HG02884 (cell line): ENCODE results near the gene DUOXA2.
"Not testable (repeated sequence)": the region's sequence is repeated elsewhere in the genome, so short reads cannot be mapped to it uniquely, and the experiment has no call there.

Experiments used
- ATAC-seq: cut with Tn5 transposase; IDR thresholded peaks from one replicate; pipeline ENCODE4 v1.9.1; 2021; ENCODE audit warnings: mild to moderate bottlenecking, moderate library complexity; ENCODE audit not compliant: unreplicated experiment

The DUOXA2 gene

GRCh38 chr15:45134682-45135604, 20.8 kb downstream of the DUOXA2 start:
- ATAC-seq = no peak

DNA sequence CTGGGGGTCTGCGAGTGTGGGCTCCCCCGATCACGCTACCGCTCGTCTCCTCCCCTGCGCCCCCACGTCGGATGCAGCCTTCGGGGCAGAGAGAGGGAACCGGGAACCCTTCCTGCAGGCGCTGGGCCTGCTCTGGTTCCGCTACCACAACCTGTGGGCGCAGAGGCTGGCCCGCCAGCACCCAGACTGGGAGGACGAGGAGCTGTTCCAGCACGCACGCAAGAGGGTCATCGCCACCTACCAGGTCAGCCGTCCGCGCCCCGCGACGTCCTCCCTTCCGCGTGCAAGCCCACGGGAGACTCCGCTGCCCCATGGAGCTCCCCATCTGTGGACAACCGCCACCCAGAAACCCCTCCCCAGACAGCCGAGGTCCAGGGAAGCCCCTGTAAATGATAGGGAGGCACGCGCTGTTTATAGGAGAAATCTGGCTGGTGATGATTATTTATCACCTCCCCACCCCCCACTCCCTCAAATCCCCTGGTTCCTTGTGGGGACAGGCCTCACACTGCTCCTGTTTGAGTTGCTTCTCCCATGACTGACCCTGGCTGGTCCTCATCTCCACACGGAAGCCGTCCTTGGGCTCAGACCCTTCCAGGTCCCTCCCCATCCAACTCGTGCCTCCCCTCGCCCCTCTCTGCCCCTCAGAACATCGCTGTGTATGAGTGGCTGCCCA, 21.7 kb downstream of the DUOXA2 start:
- ATAC-seq = not testable (repeated sequence)

GRCh38 chr15:45136378-45136764, 22.2 kb downstream of the DUOXA2 start:
- ATAC-seq = no peak

DNA sequence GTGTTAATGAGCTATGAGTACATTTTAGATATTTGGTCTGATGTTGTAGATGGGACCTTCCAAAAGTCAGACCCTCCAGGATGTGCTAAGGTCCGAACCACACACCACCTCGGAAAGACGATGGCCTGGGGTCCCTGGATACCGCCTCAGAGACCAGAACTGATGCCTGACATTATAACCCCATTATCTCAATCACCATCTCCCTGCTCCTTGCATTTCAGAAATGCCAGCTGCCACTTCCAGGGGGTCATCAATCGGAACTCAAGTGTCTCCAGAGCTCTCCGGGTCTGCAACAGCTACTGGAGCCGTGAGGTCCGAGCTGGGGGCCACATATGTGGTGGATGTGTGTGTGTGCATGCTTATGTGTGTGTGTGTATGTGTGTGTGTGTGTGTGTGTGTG, 23.6 kb downstream of the DUOXA2 start:
- no peak for ATAC-seq

DNA sequence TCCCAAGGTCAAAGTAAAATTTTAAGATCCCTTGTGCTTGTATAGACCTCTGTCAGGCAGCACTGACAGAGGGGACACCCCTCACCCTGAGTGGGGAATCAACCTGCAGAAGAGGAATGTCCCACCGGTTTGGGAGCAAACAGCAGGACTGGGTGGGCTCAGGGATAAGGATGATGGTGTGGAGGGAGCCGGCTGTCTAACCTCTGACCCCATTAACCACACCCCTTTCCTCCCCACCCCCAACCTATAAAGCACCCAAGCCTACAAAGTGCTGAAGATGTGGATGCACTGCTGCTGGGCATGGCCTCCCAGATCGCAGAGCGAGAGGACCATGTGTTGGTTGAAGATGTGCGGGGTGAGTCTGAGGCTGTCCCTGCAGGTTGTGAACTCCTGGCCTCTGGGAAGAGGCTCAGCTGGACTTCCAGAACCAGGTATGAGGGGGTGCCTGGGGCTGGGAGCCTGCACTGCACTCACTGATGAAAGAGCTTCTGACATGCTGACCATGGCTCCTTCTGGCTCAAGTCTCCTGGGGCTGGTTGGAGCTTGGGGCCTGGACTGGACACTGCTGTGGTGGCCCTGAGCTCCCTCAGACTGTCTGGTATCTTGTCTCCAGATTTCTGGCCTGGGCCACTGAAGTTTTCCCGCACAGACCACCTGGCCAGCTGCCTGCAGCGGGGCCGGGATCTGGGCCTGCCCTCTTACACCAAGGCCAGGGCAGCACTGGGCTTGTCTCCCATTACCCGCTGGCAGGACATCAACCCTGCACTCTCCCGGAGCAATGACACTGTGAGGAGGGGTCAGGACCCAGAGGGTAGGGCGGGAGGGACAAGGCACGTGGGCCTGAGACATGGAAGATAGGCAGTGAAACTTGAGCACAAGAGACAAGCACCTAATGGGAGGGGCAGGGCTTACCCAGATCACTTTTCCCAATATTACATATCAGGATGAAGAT, 25.0 kb downstream of the DUOXA2 start:
- no peak for ATAC-seq

GRCh38 chr15:45139770-45140169, 25.6 kb downstream of the DUOXA2 start:
- no peak for ATAC-seq

GRCh38 chr15:45140557-45141250, 26.6 kb downstream of the DUOXA2 start:
- no peak for ATAC-seq

DNA sequence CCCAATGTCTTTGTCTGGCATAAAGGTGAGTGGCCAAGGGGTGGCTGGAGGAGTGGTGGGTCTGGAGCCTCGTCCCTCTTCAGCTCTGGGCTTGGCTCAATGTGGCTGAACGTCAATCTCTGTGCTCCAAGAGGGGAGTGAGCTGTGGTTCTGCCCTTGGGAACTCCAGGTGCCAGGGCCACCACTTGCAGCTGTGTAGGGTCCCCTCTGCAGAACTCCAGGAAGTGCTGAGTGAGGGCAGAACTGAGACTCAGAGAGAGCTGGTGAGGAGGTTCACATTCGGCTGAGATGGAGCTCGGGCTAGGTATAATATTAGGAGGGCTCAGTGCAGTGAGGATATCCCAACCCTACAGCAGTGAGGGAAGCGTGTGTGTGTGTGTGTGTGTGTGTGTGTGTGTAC, 27.3 kb downstream of the DUOXA2 start:
- no peak for ATAC-seq

DNA sequence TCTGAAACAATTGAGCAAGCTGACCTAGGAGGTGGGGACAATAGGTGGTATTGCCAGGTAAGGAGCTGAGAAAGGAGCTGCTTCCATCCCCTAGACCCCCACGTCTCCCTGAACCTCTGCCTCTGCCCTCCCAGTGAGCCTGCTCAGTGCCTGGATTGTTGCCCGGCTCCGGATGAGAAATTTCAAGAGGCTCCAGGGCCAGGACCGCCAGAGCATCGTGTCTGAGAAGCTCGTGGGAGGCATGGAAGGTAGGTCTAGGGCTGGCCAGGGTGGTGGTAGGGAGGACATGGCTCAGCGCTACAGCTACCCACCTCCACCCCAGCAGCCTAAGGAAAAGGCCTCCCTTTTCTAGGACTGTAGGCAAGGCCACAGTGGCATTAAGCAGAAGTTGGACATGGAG, 28.9 kb downstream of the DUOXA2 start:
- no peak for ATAC-seq

DNA sequence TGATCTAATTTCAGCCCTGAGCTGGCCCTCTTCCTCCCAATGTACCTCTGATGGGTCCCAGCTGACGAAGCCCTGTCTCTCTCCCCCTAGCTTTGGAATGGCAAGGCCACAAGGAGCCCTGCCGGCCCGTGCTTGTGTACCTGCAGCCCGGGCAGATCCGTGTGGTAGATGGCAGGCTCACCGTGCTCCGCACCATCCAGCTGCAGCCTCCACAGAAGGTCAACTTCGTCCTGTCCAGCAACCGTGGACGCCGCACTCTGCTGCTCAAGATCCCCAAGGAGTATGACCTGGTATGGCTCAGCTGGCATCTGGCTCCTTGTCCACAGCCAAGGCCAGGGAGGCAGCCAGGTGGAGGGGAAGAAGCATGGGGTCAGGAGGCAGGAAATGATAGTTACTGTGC, 29.8 kb downstream of the DUOXA2 start:
- ATAC-seq = no peak

DNA sequence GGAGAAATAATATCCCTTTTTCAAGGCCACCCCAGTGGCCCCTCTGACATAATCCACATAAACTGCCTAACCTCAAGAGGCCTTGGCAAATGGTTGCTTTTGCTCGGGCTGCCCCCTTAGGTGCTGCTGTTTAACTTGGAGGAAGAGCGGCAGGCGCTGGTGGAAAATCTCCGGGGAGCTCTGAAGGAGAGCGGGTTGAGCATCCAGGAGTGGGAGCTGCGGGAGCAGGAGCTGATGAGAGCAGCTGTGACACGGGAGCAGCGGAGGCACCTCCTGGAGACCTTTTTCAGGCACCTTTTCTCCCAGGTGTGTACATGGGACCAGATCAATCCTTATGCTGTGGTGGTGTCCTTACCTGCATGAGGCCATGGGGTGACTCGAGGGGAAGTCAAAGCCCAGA, 30.6 kb downstream of the DUOXA2 start:
- no peak for ATAC-seq

- ATAC-seq = no peak
These were observed 32.3 kb downstream of the DUOXA2 start for GRCh38 chr15:45146405-45146804.

GRCh38 chr15:45147606-45148005, 33.5 kb downstream of the DUOXA2 start:
- ATAC-seq = no peak

GRCh38 chr15:45148076-45149059, 34.2 kb downstream of the DUOXA2 start:
- no peak for ATAC-seq

DNA sequence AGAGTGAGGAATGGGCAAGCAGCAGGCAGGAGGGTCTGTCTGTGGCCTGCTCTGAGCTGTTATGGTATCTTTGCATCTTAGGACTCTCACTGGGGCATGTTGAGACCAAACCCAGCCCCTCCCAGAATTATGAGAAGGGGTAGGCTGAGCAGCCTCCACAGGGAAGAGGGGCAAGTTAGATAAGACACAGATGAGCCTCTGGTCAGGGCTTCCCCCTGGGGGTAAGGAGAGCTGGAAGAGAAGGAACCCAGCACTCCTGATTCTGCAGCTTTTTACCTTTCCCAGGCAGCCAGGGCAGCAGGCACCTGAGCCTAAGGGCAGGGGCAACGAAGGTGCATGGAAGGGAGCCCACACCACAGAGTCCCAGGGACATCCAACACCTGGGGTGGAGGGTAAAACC, 34.9 kb downstream of the DUOXA2 start:
- ATAC-seq = no peak

- ATAC-seq = no peak
These were observed 36.4 kb downstream of the DUOXA2 start for GRCh38 chr15:45150481-45150880.

DNA sequence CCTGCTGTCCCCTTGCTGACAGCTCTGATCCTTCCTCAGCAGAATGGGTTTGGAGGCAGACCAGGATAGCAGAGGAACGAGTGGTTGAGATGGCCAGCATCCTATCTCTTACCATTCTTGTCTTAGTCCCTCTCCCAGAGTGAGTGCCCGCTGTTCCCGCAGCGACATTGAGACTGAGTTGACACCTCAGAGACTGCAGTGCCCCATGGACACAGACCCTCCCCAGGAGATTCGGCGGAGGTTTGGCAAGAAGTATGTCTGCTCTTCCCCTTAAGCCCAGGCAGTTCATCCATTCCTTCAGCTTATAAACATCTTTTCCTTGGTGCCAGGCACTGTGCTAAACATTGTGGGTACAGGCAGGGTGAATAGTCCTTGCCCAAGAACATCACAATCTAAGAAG, 36.9 kb downstream of the DUOXA2 start:
- no peak for ATAC-seq

DNA sequence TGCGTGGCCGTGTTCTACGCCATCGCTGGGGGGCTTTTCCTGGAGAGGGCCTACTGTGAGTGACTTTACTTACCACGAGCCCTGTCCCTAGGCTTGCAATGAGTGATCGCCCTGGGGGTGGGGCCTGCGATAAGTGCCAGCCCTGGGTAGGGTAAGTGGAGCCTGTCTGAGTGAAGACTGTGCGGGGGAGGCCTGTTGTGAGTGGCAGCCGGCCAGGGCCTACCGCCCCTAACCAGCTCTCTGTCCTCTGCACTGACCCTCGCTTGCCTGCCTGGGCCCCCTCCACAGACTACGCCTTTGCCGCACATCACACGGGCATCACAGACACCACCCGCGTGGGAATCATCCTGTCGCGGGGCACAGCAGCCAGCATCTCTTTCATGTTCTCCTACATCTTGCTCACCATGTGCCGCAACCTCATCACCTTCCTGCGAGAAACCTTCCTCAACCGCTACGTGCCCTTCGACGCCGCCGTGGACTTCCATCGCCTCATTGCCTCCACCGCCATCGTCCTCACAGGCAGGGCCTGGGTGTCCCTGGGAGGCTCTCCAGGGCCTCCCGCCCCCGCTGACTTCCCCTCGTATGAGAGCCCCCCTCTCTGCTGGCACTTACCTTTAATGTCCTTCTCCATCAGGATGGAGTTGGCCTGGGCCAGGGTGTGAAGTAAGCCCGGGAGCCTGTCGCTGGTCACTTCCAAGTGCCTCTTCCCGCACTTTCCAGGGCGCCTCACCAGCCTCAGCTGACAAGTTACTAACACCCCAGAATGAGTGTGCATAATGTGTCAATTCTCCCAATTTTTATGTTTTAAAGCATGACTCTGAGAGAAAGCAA, 38.1 kb downstream of the DUOXA2 start:
- no peak for ATAC-seq

DNA sequence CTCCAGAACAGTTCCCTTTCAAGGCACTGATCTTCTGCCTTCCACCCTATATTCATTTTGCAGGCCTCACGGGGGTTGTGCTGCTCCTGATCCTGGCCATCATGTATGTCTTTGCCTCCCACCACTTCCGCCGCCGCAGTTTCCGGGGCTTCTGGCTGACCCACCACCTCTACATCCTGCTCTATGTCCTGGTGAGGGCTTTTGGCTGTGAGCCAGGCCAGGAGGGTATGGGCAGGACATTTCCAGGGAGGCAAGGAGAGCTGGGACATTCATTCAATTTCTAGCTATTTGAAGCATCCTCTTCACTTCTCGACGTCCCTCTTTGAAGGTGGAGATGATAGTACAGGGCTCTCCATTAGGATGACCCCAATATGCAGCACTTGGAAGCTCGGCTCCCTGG, 41.6 kb downstream of the DUOXA2 start:
- ATAC-seq = no peak
